ENCODE data around the gene OTUD5.

OTUD5 gene

GRCh38 chrX:48937054-48937907 is 20.1 kb downstream of the OTUD5 start:
- peak; percentile 60 to 71 for DNase-seq (ENCODE audit: low read depth in 2 of 2)

DNA sequence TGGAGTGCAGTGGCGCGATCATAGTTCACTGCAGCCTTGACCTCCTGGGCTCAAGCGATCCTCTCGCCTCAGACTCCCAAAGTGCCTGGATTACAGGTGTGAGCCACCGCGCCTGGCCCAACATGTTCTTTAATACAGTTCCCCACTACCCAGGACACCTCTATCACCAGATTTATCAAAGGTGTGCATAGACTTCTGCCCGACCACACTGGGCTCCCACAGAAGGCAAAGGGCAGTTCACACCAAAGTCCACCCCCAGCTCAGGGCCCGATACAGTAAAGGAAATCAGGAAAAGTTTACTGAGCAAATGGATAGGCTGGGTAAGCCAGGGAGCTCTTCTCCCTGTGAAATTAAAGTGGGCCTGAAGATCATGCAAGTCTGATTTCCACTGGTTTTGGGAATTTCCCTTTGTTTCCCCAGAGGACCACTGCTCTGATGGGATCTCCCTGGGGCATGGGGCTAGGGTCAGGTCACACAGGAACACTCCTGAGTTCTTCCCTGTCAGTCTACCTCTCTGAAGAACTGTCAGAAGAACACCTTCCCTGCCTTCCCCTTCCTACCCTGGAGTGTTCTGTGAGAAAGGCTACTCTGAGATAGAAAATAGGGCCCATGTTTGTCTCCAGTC is 20.9 kb downstream of the OTUD5 start:
- no peak for DNase-seq (ENCODE audit: low read depth in 2 of 2)

GRCh38 chrX:48935301-48935670 is 22.1 kb downstream of the OTUD5 start:
- no peak for DNase-seq (ENCODE audit: low read depth in 2 of 2)

DNA sequence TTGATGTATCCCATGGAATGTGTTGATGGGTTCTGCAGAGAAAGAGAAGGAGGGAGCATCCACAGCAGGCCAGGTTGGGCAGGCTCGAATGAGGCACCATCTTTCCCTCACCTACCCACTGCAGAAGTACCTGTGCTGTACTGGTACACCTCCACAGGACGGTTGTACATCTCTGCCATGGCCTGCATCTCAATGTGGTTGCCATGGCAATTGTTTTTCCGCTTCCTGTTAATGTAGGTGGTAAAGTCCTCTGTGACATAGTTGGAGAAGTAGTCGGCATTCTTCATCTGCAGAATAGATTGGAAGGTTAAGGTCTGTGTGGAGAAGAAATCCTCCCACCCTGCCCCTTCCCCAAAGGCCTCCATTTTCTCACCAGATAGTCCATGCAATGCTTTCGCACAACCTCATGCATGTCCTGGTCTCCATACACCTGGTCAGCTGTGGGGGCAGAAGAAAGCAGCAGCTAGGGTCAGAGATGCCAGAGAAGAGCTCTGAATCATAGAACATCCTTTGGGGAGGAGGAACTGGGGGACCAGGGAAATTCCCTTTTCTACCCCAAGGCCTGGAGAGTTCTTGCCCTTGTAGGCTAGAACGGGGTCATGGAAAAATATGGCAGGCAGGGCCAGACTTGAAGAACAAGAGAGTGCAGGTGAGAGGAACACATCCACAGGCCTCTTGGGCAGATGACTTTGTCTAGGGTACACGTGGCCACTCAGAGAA is 22.7 kb downstream of the OTUD5 start:
- no peak for DNase-seq (ENCODE audit: low read depth in 2 of 2)

- no peak for DNase-seq (ENCODE audit: low read depth in 2 of 2)
Measured at GRCh38 chrX:48933757-48934156, 23.6 kb downstream of the OTUD5 start.

DNA sequence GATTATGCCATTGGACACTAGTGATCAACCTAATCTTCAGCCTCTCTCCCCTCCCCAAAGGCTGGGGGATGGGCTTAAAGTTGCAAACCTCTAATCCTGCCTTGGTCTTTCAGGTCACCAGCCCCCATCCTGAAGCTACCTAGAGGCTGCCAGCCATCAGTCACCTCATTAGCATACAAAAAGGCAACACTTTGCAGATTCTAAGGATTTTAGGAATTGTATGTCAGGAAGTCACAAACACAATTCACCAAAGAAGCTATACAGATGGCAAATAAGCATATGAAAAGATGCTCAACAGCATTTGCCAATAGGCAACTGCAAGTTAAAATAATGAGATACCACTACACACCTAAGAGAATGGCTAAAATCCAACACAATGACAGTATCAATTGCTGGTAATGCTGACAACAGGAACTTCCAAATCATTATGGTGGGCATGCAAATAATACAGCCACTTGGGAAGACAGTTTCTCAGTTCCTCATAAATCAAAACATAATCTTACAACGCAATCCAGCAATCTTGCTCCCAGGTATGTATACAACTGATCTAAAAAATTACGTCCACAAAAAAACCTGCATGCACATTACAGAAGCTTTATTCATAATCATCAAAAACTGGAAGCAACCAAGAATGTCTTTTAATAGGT is 29.5 kb downstream of the OTUD5 start:
- DNase-seq (ENCODE audit: low read depth in 2 of 2), result no peak

DNA sequence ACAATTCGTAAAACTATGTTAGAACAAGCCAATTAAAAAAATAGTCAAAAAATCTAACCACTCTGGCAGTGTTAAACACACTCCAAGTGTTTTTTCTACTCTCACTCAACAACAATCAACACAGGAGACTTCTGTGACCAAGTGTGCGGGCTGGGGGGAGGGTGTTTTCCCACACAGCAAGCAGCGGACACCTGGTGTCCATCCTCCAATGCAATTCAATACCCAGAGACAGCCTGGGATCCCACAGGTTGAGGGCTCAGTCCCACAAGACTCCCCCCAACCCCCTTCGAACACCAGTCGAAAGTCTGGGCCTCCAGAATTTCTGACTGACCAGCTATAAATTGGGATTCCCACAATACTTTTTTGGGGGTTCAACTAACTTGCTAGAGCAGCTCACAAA is 30.3 kb downstream of the OTUD5 start:
- no peak for DNase-seq (ENCODE audit: low read depth in 2 of 2)

GRCh38 chrX:48924270-48924669 is 33.1 kb downstream of the OTUD5 start:
- DNase-seq (ENCODE audit: low read depth in 2 of 2), result no peak

DNA sequence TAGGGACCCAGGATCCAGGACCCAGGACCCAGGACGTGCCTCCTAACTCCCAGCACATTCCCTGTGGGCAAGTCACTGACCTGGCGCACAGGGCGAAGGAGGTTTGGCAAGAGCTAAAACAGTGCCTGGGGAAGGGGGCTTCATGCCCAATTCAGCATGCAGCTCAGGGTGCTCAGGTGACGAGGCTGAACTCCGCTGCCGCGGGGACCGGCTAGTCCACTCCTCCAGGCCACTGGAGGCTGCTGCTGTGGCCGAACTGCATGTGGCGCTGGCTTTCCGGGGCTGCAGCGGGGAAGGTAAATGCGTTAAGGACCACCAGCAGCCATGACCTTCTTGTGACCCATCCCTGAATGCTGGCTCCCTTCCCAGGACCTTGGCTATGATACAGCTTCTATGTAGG is 33.6 kb downstream of the OTUD5 start:
- no peak for DNase-seq (ENCODE audit: low read depth in 2 of 2)

DNA sequence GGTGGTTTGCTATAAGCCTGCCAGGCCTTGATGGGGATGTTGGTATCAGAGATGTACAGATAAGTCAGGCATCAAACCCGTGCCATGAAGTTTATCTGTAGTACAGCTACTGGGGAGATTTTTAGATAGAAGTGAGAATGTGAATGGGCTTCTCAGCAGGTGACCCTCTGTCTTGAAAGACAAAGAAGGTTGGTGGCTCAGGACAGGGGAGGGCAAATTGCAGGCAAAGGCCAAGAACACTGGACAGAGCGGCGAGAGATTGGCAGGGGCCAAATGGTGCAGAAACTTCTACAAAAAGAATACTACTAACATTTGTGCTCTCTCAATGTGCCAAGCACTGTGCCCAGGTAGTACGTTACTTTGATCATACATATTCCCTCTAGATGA is 36.7 kb downstream of the OTUD5 start:
- DNase-seq (ENCODE audit: low read depth in 2 of 2), result no peak

- DNase-seq (ENCODE audit: low read depth in 2 of 2), result no peak
Measured at GRCh38 chrX:48919947-48920717, 37.3 kb downstream of the OTUD5 start.

DNA sequence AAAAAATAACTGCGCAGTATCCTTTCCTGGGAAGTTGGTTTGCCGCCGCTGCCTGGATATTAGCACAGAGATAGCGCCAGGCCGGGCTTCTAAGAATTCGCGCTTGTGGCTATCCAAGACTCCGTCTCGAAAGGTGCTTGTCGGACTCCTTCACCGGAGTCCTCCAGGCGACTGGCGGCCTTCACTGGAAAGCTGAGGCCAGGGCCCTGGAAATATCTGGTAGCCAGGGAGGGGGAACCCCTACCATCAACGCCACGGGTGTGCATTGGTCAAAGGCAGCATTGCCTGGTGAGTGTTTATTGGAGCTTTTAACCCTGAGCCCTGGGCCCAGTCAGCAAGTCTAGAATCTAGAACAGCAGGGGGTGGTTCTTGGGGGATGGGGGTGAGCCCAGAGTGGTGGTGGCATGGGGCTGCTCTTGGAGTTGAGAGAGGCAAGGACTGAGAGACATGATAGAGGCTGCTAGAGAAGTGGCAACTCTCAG is 38.0 kb downstream of the OTUD5 start:
- no peak for DNase-seq (ENCODE audit: low read depth in 2 of 2)

DNA sequence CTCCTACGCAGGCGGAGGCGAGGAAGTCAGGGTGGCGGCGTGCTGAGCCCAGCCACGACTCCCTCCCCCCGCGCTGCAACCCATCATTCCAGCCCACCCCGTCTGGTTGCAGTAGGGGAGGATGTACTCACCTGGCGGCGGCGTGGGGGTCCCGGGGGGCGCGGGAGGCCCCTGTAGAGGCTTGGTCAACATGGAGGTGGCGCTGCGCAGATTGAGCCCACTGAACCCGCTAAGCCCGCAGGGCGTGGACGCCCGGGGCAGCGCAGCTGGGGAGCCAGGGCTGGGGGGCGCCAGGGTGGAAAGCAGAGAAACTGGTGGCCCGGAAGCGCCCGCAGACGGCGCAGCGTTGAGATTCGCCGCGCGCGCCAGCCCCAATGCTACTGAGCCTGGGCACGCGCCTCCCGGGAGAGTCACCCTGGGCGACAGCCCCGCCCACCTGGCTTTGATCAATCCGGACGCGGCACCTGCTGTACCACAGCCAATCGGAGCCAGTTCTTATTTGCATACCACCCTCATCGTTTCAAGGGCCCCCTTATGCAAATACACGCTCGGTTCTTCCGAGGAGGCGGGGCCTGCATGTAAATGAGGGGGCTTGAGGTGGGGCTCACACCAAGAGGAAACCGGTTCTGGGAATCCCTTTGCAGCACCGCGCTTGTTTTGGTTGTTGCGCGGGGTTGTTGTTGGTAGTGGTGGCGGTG is 38.6 kb downstream of the OTUD5 start, which contains the start of gene PIM2:
Gene PIM2 (minus strand): TSS at position 382 of the 698 bp plus-strand sequence. CDS start 190 bp downstream, at position 192.
- peak; percentile 71 to 83 for DNase-seq (ENCODE audit: low read depth in 2 of 2)

DNA sequence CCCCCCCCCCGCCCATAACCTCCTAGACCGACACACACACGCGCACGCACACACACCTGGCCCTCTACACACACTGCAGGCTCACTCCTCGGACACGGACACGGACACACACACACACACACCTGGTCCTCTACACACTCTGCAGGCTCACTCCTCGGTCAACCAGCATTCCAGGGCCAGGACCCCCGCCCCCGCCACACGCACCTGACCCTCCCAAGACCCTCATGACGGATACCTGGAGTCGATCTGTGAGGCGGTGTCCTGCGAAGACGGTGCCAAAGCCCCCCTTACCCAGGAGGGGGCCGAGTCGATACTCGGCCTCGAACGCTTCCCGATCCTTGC is 39.1 kb downstream of the OTUD5 start:
- no peak for DNase-seq (ENCODE audit: low read depth in 2 of 2)

DNA sequence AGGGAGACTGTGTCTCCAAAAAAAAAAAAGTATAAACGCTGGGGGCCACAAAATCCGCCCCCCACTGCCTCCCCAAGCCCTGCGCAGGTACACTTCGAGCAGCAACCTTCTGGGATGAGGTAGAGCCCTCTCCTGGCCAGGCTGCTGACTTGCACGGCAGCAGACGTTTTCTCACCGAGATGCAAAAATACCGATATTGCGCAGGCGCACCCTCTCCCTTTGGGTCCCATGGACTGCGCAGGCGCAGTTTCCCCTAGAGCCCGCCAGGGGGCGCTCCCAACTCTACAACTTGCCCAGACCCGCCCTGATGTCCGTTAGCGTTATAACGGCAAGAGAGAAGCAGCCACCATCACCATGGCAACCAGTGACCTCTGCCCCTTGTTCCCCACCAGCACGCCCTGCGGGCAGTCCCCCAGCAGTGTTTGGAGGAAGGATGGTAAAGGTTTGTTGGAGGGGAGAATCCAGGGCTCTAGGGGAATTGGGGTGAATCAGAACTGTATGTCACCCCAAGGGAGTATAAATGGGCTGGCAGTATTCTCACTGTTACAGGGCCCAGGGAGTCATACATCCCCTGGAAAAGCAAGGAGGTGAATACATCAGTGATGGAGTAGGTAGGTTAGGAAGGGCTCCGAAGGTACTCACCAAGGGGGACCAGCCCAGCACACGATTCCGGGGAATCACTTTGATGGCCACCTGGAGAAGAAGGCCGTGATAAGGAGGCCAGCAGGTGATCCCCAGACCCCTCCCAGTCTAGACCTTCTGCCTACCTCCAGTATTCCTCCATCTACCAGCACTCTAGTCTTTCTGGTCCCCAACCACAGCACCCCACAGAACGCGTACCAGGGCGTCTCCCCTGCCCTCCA is 40.0 kb downstream of the OTUD5 start:
- DNase-seq (ENCODE audit: low read depth in 2 of 2), result peak; percentile 64 to 74

DNA sequence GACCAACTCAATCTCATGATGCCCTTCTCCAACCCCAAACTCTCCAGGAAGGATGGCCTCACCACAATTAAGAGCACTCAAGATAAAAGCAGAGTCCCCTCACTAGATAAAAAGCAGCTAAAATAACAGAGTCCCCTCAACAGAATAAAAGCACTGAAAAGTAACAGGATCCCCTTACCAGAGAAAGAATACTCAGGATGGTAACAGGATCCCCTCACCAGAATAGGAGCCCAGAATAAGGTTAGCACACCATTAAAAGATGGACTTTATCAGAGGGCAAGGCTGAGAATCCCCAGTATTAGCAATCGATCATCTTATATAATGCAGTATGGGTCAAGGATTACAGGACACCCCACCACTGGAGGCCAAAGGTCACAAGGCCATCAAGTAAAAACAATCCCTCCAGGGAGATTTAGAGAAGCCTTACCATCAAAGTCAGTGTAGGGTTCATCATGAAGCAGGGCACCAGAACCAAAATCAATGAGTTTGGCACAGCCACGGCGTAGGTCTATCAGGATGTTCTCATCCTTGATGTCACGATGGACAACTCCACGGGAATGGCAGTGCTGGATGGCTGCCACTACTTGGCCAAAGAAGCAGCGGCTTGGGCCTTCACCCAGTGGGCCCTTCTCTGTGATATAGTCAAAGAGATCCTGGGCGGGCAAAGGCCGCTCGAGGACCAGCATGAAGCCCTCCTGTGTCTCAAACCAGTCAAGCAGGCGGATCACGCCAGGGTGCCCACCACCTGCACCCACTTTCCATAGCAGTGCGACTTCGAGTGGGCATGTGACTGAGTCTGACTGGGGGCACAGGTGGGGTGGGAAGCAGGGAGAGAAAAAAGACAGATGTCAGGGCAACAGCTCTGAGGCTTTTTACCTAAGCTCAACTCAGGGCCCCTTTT is 42.6 kb downstream of the OTUD5 start:
- DNase-seq (ENCODE audit: low read depth in 2 of 2), result no peak

DNA sequence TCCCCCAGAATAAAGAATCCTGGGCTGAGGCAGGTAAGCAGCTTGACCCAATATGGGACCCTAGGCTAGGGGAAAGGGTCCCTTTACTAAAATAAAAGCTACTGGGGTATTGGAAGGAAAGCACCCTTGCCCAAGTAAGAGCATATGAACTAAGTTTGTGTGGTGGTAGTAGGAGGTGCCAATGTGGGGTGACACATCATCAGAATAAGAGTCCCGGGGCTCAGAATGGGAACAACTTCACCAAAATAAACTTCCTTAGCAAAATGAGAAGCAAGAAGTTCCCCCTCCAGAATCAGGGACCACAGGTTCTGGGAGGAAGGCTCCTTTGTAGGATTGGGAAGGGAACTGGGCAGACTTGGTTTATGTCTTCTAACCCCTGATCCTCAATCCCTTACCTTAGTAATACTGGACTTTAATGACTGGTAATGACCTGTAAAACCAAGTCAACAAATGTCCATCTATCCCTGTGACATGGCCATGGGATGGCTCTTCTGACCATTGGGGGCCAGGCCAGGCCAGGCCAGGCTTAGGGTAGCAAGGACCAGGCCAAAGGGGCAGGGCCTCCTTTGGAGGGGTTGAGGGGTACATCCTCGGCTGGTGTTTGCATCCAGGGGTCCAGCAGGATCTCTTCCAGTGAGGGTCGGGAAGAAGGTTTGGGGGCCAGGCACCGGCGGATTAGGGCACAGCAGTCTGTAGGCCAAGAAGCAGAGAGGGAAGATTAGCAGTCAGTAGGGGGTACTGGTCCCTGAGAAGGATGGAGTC is 43.6 kb downstream of the OTUD5 start:
- DNase-seq (ENCODE audit: low read depth in 2 of 2), result no peak
